ENCODE measurements around the gene SAPCD2.

SAPCD2 gene

DNA sequence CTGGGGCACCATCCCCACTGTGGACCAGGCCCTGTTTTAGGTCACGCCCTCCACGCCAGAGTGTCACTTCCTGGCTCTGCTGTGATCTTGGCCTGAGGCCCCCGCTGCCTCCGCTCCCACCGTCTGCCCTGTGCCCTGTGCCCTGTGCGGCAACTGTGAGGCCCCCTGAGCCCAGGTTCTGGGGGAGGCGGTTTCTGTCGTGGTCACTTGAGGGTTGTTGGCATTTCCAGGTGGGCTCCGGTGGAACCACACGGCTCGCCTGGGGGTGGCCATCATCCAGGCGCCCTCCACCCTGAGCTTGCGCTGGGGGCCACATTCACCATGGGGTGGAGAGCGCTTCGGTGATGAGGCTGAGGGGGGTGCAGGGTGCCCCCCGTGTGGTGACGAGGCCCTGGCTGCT is 37.6 kb upstream of the SAPCD2 start:
- no peak for DNase-seq

DNA sequence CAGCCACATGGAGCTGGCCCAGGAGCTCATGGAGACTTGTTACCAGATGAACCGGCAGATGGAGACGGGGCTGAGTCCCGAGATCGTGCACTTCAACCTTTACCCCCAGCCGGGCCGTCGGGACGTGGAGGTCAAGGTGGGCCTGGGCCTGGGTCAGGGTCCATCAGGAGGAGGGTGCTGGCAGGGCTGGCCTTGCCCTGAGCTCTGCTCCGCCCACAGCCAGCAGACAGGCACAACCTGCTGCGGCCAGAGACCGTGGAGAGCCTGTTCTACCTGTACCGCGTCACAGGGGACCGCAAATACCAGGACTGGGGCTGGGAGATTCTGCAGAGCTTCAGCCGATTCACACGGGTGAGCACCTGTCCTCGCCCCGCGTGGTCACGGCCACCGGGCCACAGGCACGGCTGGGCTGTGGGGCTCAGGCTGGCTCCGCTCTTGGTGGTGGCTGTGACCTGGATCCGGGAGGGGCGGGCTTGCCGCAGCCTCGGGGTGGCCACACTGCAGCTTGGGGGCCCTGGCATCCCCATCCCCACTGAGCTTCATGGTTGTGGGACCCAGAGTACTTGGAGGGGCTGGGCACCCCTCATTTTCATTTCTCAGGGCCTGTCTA is 37.1 kb upstream of the SAPCD2 start:
- no peak for DNase-seq

GRCh38 chr9:137106662-137107250 is 36.4 kb upstream of the SAPCD2 start:
- no peak for DNase-seq

DNA sequence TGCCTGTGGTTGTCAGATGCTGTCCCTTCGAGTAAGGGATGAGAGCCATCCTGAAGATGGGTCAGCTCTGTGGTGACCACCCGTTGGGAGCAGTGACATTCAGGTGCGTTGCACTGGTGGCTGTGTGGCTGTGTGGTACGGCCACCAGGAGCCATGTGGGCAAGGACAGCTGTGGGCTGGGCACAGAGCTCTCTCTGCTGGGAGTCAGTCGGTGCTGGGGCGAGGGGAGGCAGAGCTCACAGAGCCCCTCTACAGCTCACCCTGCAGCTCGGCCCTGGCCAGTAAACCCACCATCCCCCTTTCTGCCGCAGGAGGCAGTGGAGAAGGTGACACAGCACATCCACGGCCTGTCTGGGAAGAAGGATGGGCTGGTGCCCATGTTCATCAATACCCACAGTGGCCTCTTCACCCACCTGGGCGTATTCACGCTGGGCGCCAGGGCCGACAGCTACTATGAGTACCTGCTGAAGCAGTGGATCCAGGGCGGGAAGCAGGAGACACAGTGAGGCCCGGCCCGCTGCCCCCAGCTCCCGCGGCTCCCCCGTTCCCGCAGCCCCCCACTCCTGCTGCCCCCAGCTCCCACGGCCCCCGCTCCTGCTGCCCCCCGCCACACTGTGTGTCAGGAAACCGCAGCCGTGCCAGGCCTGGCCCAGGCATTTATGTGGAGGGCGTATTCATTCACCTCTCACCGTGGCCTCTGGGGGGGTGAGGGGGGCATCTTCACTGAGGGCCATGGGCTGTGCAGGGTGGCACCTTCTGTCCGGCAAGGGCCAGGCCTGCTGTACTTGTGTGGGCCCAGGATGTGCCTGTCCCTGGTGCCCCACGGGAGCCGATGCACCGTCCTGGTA is 35.7 kb upstream of the SAPCD2 start:
- DNase-seq: no peak

- no peak for DNase-seq
Observed at GRCh38 chr9:137103206-137103999, 33.0 kb upstream of the SAPCD2 start.

GRCh38 chr9:137099231-137099630 is 28.9 kb upstream of the SAPCD2 start:
- no peak for DNase-seq

DNA sequence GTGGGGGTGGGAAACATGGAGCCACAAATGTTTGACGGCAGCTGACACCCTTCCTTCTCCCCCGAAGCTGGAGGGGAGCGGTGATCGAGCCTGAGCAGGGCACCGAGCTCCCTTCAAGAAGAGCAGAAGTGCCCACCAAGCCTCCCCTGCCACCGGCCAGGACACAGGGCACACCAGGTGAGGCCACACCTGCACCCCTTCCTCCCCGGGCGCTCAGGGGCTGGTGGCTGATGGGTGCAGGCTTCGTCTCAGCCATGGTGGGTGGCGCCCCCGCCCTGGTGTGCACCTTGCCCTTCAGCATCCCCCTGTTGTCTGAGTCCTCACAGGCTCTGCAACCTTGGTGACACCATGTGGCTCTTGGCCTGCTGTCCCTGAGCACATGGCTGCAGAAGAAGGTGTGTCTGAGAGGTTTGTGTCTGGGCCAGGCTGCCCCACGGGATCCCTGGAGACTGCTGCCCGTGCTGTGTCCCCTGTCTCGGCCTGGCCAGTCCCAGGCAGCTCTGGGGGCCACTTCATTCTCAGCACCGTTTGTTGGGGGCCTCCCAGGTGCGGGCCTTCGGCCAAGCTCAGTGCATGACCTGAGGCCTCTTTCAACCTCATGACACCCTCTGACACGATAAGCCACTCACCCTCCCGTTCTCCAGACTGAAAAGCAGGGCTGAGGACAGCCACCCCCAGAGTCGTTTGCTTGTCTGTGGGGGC is 27.6 kb upstream of the SAPCD2 start:
- DNase-seq: no peak

DNA sequence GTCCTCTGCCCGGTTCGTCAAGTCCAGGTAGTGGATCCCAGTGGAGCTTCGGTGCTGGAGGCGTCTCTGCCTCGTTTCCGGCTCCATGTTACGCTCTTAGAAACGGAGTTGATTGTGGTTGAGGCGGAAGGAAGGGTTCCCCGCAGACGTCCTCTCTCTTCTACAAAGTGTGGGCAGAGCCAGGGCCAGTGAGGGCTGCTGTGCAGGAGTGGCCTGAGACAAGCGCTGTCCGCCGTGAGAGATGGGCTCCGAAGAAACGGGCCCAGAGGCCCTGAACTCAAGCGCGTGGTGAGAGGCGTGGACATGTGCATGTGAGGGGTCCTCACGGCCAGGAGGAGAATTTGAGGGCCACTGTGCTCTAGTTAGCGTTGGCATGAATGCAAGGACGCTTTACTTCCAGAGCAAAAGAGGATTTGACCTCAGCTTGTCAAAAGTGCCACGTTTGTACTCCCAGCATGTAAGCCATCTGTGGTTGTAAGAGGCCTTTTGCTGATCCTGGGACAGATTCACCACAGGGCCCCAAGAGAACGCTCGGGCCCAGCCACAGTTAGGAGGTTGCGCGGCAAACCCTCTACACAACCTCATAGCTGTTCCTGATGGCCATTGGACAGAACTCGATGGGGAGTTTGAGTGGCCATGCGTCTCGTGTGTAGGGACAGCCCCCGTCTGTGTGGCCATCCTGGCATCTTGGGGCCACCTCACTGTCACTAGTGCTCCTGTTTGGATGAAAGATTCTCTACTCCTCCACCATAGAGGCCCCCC is 26.6 kb upstream of the SAPCD2 start:
- no peak for DNase-seq

DNA sequence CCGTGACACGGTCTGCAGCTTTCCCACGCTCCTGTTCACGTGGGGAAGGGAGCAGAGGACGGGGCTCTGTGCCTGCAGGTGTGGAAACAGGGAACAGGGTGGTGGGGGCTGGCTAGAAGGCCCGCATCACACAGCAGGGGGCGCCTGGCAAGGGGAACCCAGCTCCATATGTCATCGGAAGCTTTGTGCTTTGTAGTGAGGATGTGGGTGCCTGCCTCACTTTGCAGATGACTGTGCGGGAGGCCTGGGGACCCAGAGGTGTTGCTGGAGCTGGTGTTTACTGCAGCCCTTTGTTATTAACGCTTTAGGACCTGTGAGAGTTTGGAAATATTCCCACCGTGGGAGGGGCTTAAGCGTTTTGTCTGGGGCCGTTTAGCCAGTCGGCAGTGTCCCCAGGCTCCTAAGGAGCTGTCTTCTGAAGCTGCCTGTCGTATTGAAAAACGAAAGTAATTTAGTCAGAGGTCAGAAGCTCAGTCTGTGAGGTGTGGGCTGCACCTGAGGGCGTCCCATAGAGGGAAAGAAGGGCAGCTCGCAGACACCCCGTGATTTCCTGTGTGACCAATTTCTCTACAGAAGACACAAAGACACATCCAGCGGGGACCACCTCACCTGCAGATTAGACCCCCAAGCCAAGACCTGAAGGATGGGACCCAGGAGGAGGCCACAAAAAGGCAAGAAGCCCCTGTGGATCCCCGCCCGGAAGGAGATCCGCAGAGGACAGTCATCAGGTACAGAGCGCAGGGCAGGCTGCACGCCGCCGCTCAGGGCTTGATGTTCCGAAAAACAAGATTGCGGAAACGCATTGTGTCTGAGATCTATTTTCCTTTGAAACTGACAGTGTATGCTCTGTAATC is 25.5 kb upstream of the SAPCD2 start:
- no peak for DNase-seq

GRCh38 chr9:137089232-137089947 is 19.0 kb upstream of the SAPCD2 start:
- no peak for DNase-seq

DNA sequence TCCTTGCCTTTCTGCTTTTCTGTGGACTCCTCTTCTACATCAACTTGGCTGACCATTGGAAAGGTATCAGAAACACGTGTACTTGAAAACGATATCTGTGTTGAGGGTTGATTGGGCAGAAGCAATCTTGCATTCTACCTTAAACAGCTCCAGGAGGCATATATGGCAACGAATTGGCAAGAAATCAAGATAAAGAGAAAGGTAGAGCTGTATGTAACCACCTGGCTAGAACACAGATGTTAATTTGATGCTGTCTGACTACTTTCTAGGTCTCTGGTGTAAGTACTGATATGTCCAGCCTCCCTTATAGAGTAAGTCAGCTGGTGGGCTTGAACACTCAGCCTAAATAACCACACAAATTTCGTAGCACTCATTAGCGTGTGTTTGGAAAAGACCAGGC is 17.8 kb upstream of the SAPCD2 start:
- no peak for DNase-seq

- DNase-seq: no peak
Observed at GRCh38 chr9:137087409-137087925, 17.1 kb upstream of the SAPCD2 start.

GRCh38 chr9:137086531-137087408 is 16.4 kb upstream of the SAPCD2 start, which contains the start of gene MAN1B1:
TSS of gene MAN1B1 (plus strand) at chr9:137086985. CDS start at chr9:137087000, 15 bp downstream.
- DNase-seq: peak; percentile 72 to 99 (median 96)

DNA sequence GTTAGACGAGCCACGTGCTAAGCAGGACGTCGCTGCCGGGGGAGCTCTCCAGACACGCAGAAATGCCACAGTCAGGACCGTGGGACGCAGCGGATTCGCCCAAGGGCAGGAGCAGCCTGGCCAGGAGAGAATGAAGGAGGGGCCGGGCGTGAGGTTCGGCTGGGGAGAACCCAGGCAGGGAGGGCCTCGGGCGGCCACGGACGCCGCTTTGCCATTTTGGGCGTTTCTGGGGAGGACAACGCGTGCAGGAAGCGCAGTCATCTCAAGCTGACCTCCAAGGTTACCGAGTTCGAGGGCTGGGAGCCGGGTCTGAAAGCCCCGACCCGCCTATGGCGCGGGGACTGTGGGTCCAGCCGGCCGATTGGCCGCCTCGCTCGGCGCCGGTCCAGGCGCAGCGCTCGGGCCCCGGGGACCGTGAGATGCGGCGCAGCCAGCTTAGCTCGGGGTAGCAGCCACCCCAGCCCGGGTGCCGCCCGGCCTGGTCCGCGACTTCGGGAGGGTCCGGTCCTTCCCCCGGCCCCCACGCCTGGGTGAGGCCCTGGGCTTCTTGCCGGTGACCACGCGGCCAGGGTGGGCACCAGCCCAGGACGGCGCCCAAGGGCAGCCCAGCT is 15.7 kb upstream of the SAPCD2 start:
- peak in 1 of 58 donors; percentile 38 for DNase-seq

DNA sequence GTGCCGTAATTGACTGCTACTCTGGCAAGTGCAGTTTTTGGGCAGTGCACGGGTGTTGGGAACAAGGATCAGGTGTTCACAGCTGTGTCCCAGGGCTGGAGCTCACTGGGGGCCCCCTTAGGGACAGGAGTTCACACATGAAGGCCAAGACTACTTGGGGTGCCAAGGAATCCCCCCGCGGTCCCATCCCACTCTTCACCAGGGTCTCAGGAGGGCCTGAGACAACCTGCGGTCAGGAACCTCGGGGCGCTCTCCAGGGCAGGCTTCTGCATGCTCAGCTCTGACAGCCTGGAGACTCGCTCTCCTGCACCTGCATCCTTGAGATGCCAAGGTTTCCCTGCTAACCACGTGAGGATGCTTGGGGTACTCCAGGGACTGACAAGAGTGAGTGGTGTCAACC is 14.2 kb upstream of the SAPCD2 start:
- DNase-seq: no peak

DNA sequence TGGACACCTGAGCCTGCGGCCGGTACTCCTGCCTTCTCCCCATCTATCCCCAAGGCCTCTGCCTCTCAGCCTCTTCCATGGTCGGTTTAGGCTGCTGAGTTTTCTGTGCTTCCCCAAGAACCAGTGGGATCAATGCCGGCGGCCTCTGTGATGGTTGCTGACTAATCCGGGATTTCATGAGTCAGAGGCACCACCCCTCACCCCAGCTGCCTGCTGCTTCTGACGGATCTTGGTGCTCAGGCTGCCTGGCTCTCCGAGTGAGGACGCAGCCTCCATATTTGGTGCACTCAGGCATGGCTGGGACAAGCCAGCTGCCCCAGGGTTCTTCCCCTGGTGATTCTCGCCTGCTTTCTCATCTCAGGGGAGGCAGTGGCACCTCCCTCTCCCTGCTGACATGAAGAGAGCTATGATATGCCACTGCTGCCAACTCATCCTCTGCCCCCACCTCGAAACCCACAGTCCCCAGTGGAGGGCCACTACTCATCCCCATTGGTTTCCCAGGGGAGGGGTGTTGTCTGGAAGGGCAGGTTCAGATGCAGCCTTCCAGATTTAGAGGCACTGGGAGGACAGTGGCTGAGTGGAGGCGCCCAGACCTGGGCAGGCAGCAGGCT is 13.1 kb upstream of the SAPCD2 start:
- peak in 35 of 58 donors; percentile 14 to 72 (median 40) for DNase-seq
